GM12878 (cell line): ENCODE measurements around the gene HJURP. TPM values are rescaled to one million over a fixed set of nuclear protein-coding genes. Genes with fewer than 3 reads are reported as not detected.

Source experiments
- ATAC-seq: fragments of 200-7000 bp; cut with Tn5 transposase; 3 replicates; pipeline ENCODE4 v1.9.1; 2020; ENCODE audit warnings: mild to moderate bottlenecking, moderate library complexity
- BruUV-seq: library from RNA; stranded (reverse); fragments of 400-500 nt; replicated peaks from 2 replicates; lab custom pipeline; 2021; lab: Mats Ljungman, UMichigan
- CTCF ChIA-PET: fragments of 300-600 bp; sonication (Branson Sonifier 250); formaldehyde crosslinking; extraction: SDS; loops from one replicate; lab custom pipeline; 2021; ENCODE audit warnings: inconsistent platforms; lab: Yijun Ruan, JAX
- POLR2A ChIA-PET: fragments of 350-600 bp; formaldehyde crosslinking; extraction: SDS; loops from one replicate; lab custom pipeline; 2021; ENCODE audit warnings: inconsistent platforms; lab: Charles Lee
- RAD21 ChIA-PET: fragments of 300-600 bp; sonication (Branson Sonifier 250); formaldehyde crosslinking; loops from one replicate; lab custom pipeline; 2023; ENCODE audit warnings: antibody characterized with exemption; ENCODE audit not compliant: unreplicated experiment; lab: Charles Lee
- SMC1A ChIA-PET: fragments of 300-600 bp; sonication (Branson Sonifier 250); formaldehyde crosslinking; loops from one replicate; lab custom pipeline; 2023; ENCODE audit not compliant: unreplicated experiment, uncharacterized antibody; lab: Charles Lee
- DNase-seq: peaks from one replicate; pipeline ENCODE4 v3.0.0-alpha.2; 2011; ENCODE audit warnings: low read depth, low spot score
- FAIRE-seq: peaks from 3 replicates; lab custom pipeline; 2011; peaks lifted over from hg19 to GRCh38; lab: Jason Lieb, UNC
- H2AFZ ChIP-seq: 2 replicates; pipeline ENCODE4 v1.6.0; 2011; ENCODE audit warnings: low read depth, low read length, control low read depth; ENCODE audit not compliant: control insufficient read depth
- H3K27ac ChIP-seq: 2 replicates; pipeline ENCODE4 v1.5.1; 2011; ENCODE audit warnings: control low read depth; ENCODE audit not compliant: control insufficient read depth, insufficient read depth
- H3K27me3 ChIP-seq, 2 experiments: replicated peaks in 1 of 2; 2 replicates each; pipeline versions ENCODE4 v1.6.0 to v1.6.1; 2011; ENCODE audit warnings: low read length in 1 of 2; ENCODE audit not compliant: control insufficient read depth in 2 of 2, insufficient read depth in 2 of 2
- H3K36me3 ChIP-seq, 2 experiments: 2 replicates each; pipeline ENCODE4 v1.5.1; 2011; ENCODE audit warnings: low read length in 1 of 2; ENCODE audit not compliant: control insufficient read depth in 2 of 2, insufficient read depth in 2 of 2
- H3K4me1 ChIP-seq: 2 replicates; pipeline ENCODE4 v1.6.1; 2011; ENCODE audit warnings: mild to moderate bottlenecking, low read length, moderate library complexity, mixed read lengths; ENCODE audit not compliant: control insufficient read depth, insufficient read depth
- H3K4me2 ChIP-seq: 2 replicates; pipeline ENCODE4 v1.6.0; 2011; ENCODE audit warnings: control low read depth; ENCODE audit not compliant: control insufficient read depth, insufficient read depth
- H3K4me3 ChIP-seq: fragments of 200-600 bp; sonication (generic); 2 replicates; pipeline ENCODE4 v1.5.1; 2016
- H3K79me2 ChIP-seq: 2 replicates; pipeline ENCODE4 v1.6.0; 2011; ENCODE audit warnings: low read length; ENCODE audit not compliant: control insufficient read depth, insufficient read depth
- H3K9ac ChIP-seq: 2 replicates; pipeline ENCODE4 v1.8.0; 2011; ENCODE audit warnings: low read length, control low read depth, mixed read lengths; ENCODE audit not compliant: control insufficient read depth, insufficient read depth
- H3K9me3 ChIP-seq: replicated peaks from 3 replicates; pipeline ENCODE4 v1.5.1; 2011; ENCODE audit warnings: mild to moderate bottlenecking, low read length; ENCODE audit not compliant: control insufficient read depth, insufficient read depth
- H4K20me1 ChIP-seq: 2 replicates; pipeline ENCODE4 v1.6.0; 2011; ENCODE audit not compliant: control insufficient read depth, insufficient read depth
- EGR1 ChIP-seq, 2 experiments: IDR thresholded peaks; 1 replicate in 1 of 2; 2 replicates in 1 of 2; pipeline ENCODE4 v1.6.1; 2011 to 2012; ENCODE audit warnings: low read depth in 2 of 2, low read length in 2 of 2, borderline replicate concordance in 1 of 2, mild to moderate bottlenecking in 1 of 2, moderate library complexity in 1 of 2
- NFIC ChIP-seq: IDR thresholded peaks from 2 replicates; pipeline ENCODE4 v1.6.1; 2012; ENCODE audit warnings: low read depth, mild to moderate bottlenecking, inconsistent platforms, low read length, moderate library complexity
- NR2C1 ChIP-seq: fragments of 450-650 bp; IDR thresholded peaks from 2 replicates; pipeline ENCODE4 v1.6.1; 2017; ENCODE audit warnings: antibody characterized with exemption, mild to moderate bottlenecking, moderate library complexity
- POLR2A ChIP-seq: IDR thresholded peaks from 2 replicates; pipeline ENCODE4 v1.6.1; 2011; ENCODE audit warnings: low read depth, mild to moderate bottlenecking, low read length
- POU2F2 ChIP-seq: IDR thresholded peaks from 3 replicates; pipeline ENCODE4 v1.6.1; 2011; ENCODE audit warnings: low read depth, mild to moderate bottlenecking, low read length, borderline replicate concordance
- RB1 ChIP-seq: fragments of 450-650 bp; formaldehyde crosslinking; IDR thresholded peaks from 2 replicates; pipeline ENCODE4 v1.6.1; 2017; ENCODE audit warnings: mild to moderate bottlenecking, borderline replicate concordance
- RUNX3 ChIP-seq: IDR thresholded peaks from 2 replicates; pipeline ENCODE4 v1.6.1; 2012; ENCODE audit warnings: low read length, inconsistent platforms
- SRF ChIP-seq, 2 experiments: IDR thresholded peaks; 2 replicates each; pipeline ENCODE4 v1.6.1; 2011; ENCODE audit warnings: low read depth in 2 of 2, low read length in 2 of 2, mild to moderate bottlenecking in 1 of 2, moderate library complexity in 1 of 2
- SUZ12 ChIP-seq: fragments of 200-600 bp; sonication (generic); IDR thresholded peaks from one replicate; pipeline ENCODE4 v1.6.1; 2018; ENCODE audit warnings: antibody characterized with exemption, mild to moderate bottlenecking; ENCODE audit not compliant: unreplicated experiment
- TCF3 ChIP-seq: IDR thresholded peaks from 2 replicates; pipeline ENCODE4 v1.6.1; 2012; ENCODE audit warnings: low read depth, mild to moderate bottlenecking, low read length, borderline replicate concordance; ENCODE audit not compliant: insufficient read depth
- ZNF207 ChIP-seq: fragments of 450-650 bp; IDR thresholded peaks from 2 replicates; pipeline ENCODE4 v1.6.1; 2014; ENCODE audit warnings: antibody characterized with exemption, mild to moderate bottlenecking, borderline replicate concordance
- ZZZ3 ChIP-seq: IDR thresholded peaks from 2 replicates; pipeline ENCODE4 v1.6.1; 2011; ENCODE audit warnings: low read depth; ENCODE audit not compliant: control insufficient read depth, insufficient read length
- WGBS: methylation state at CpG from one replicate; pipeline ENCODE4 v1.1.6; 2016; ENCODE audit warnings: low lambda C conversion rate; ENCODE audit not compliant: insufficient replicate concordance, insufficient coverage; ENCODE audit errors: missing lambda C conversion rate; 5-methylcytosine and 5-hydroxymethylcytosine counted together
- in situ Hi-C: fragments of 300-500 bp; cut with MboI; formaldehyde crosslinking; loops from 9 replicates; pipeline ENCODE4 v1.14.3; 2018; ENCODE audit warnings: mixed read lengths
- intact Hi-C: fragments of 100-400 bp; cut with micrococcal nuclease; formaldehyde crosslinking; loops from one replicate; pipeline ENCODE4 v1.14.2; 2022; ENCODE audit not compliant: unreplicated experiment
- polyA plus RNA-seq, 11 experiments: library from polyadenylated mRNA; depleted of rRNA in 4 of 11; unstranded in 6 of 11; stranded (reverse) in 5 of 11; fragments of >200 nt; fragmentation: Nextera tagmentation in 4 of 11; fragmentation: Illumina TruSeq in 1 of 11; extraction: Ambion mirVana in 4 of 11; extraction: Trizol in 1 of 11; gene quantifications; 1 replicate in 1 of 11; 2 replicates in 10 of 11; pipeline versions ENCODE4 v1.2.1 to v1.2.3, GENCODE V29; 2011 to 2016; ENCODE audit warnings: inconsistent platforms in 2 of 11, missing spikeins in 2 of 11, low read depth in 1 of 11
- total RNA-seq, 4 experiments: library from RNA; depleted of rRNA in 3 of 4; stranded (reverse); fragments of >200 nt in 3 of 4; fragmentation: Illumina TruSeq in 1 of 4; extraction: Trizol in 1 of 4; gene quantifications; 2 replicates each; pipeline versions ENCODE4 v1.2.1 to v1.2.3, GENCODE V29; 2013 to 2021
- TF ChIP-seq, protein P1 (sequence below): fragments of 450-650 bp; formaldehyde crosslinking; IDR thresholded peaks from 2 replicates; pipeline ENCODE4 v1.5.0; 2022; ENCODE audit warnings: mild to moderate bottlenecking, missing genetic modification characterization

Gene HJURP
- total and polyA plus RNA-seq, 10 of the 15 experiments (the other 5 are each of a cell fraction or from before 2014, with no cell fraction given) = 12.7 to 68.9 (median 44.4) TPM

DNA sequence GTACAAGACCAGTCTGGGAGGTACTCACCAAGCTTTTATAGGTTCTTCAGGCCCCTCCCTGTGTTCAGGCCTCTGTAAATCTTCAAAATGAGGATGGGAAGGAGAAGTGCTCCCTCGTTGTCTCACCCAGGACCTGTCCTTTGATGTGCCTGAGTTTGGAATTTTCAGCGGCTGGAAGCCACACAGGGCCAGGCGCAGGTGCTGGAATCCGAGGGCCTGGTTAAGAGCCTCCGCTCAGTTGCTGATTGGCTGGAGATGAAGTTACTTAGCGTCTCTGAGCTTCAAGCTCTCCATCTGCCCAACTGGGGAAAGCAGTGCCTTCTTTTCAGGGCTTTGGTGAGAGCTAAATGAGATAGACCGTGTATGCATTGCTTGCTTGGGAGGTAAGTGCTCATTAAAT, 30.0 kb downstream of the HJURP start:
- H3K9me3 ChIP-seq = no peaks in the 10 kb centered on the region
- H3K27me3 ChIP-seq = no peaks in the 10 kb centered on the region; a peak in 3 of 4 replicates
- H3K4me1 ChIP-seq = no peaks in the 10 kb centered on the region
- no peak for TF ChIP-seq NFIC
- no peak for TF ChIP-seq TCF3
- no peak for TF ChIP-seq RUNX3
- no peak for TF ChIP-seq POU2F2
- no peak for TF ChIP-seq ZNF207
- TF ChIP-seq, protein P1, sequence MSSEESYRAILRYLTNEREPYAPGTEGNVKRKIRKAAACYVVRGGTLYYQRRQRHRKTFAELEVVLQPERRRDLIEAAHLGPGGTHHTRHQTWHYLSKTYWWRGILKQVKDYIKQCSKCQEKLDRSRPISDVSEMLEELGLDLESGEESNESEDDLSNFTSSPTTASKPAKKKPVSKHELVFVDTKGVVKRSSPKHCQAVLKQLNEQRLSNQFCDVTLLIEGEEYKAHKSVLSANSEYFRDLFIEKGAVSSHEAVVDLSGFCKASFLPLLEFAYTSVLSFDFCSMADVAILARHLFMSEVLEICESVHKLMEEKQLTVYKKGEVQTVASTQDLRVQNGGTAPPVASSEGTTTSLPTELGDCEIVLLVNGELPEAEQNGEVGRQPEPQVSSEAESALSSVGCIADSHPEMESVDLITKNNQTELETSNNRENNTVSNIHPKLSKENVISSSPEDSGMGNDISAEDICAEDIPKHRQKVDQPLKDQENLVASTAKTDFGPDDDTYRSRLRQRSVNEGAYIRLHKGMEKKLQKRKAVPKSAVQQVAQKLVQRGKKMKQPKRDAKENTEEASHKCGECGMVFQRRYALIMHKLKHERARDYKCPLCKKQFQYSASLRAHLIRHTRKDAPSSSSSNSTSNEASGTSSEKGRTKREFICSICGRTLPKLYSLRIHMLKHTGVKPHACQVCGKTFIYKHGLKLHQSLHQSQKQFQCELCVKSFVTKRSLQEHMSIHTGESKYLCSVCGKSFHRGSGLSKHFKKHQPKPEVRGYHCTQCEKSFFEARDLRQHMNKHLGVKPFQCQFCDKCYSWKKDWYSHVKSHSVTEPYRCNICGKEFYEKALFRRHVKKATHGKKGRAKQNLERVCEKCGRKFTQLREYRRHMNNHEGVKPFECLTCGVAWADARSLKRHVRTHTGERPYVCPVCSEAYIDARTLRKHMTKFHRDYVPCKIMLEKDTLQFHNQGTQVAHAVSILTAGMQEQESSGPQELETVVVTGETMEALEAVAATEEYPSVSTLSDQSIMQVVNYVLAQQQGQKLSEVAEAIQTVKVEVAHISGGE = no peak
- no peak for TF ChIP-seq SUZ12
- no peak for TF ChIP-seq SRF (IDR thresholded peaks at IDR 0.05; ENCODE audit: low read depth in 2 of 2, low read length in 2 of 2)
- TF ChIP-seq EGR1 (IDR thresholded peaks at IDR 0.05; ENCODE audit: borderline replicate concordance in 1 of 2, low read depth in 2 of 2, low read length in 2 of 2) = no peak
- TF ChIP-seq POLR2A = no peak
- no peak for TF ChIP-seq ZZZ3
- TF ChIP-seq NR2C1 = no peak
- TF ChIP-seq RB1 = no peak
- RAD21 ChIA-PET = no interaction called here
- no peaks in the 10 kb centered on the region for H4K20me1 ChIP-seq
- 51% methylated on average over 7 of the region's 7 CpGs for WGBS
- CTCF ChIA-PET = interaction anchor here (1.7 kb wide), 1 partner anchor 33 kb away, joined by 5 read pairs; no protein-coding TSS in a partner anchor
- H3K4me2 ChIP-seq = no peak overlapping the region
- H3K36me3 ChIP-seq = no peaks in the 10 kb centered on the region
- DNase-seq (no peak), ATAC-seq (no peak), FAIRE-seq (no peak)
- no peak overlapping the region for H3K27ac ChIP-seq
- H2AFZ ChIP-seq = no peak overlapping the region
- no peak overlapping the region for H3K9ac ChIP-seq
- H3K4me3 ChIP-seq = no peak overlapping the region
- in situ Hi-C loops (no loop called here), intact Hi-C loops (no loop called here)
- no TSS peak for BruUV-seq
- H3K79me2 ChIP-seq = no peaks in the 10 kb centered on the region
- SMC1A ChIA-PET = no interaction called here
- POLR2A ChIA-PET = no interaction called here
